GM18505 (cell line): ENCODE measurements around the gene ERVV-1.
"Not testable (repeated sequence)": the region's sequence is repeated elsewhere in the genome, so short reads cannot be mapped to it uniquely, and the experiment has no call there.

Experiments used
- ATAC-seq: cut with Tn5 transposase; IDR thresholded peaks from one replicate; pipeline ENCODE4 v1.9.1; 2021; ENCODE audit not compliant: unreplicated experiment
- POLR2A ChIP-seq: IDR thresholded peaks from 4 replicates; pipeline ENCODE4 v1.6.1; 2011; ENCODE audit warnings: borderline replicate concordance; ENCODE audit not compliant: insufficient read depth, insufficient read length; ENCODE audit errors: extremely low read depth

Gene ERVV-1

DNA sequence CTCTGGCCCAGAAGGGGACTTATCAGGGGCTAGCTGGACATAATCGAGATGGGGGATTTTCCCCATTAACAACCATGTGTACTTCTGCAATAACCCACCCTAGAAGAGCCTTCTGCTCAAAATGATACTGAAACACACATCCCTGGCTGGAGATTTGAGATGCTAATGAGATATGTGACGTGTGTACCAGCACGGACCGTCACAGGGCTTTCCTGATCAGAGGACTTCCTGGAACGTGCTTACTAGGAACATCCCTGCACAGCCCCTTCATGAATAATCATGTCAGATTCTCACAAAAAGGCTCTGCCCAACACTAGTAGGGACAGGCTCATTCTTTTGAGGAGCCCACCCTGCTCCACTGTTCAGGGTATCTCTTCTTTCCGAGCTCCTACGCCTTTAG is 6.5 kb upstream of the ERVV-1 start:
- no peak for ATAC-seq

GRCh38 chr19:53007606-53008005 is 6.1 kb upstream of the ERVV-1 start:
- ATAC-seq = no peak

More for the DNA sequence above, 6.5 kb upstream of the ERVV-1 start:
- TF ChIP-seq POLR2A = no peak

GRCh38 chr19:53008061-53008778 is 5.5 kb upstream of the ERVV-1 start:
- no peak for TF ChIP-seq POLR2A
- ATAC-seq = no peak

More at GRCh38 chr19:53007606-53008005, 6.1 kb upstream of the ERVV-1 start:
- no peak for TF ChIP-seq POLR2A

DNA sequence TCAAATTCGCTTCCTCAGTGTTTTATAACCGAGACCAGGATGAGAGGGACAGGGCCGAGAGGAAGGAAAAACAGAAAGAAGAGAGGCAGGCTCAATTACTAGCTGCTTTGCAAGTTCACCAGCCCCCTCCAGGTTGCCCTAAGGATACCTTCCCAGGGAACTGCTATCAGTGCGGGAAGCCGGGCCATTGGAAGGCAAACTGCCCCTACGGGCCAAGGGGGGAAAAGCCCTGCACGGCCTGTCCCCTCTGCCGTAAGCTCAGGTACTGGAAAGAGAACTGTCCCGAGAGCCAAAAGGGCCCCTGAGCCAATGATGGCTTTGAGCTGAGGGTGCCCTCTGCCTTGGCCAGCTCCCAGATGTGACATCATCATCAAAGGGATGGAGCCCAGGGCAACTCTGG is 3.2 kb upstream of the ERVV-1 start:
- no peak for ATAC-seq
- no peak for TF ChIP-seq POLR2A

DNA sequence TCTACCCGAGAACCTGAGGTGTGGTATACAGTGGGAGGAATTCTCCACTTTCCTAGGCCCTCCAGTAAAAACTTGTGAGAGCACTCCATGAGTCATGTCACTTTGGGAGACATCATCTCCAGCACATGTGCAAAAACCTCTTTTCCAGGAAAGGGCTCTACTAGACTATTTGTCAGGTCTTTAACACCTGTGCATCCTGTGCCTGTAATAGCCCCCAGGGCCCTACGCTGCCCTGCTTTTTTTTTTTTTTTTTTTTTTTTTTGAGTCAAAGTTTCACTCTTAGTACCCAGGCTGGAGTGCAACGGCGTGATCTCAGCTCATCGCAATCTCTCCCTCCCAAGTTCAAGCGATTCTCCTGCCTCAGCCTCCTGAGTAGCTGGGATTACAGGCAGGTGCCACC is 1.7 kb upstream of the ERVV-1 start:
- ATAC-seq = no peak

DNA sequence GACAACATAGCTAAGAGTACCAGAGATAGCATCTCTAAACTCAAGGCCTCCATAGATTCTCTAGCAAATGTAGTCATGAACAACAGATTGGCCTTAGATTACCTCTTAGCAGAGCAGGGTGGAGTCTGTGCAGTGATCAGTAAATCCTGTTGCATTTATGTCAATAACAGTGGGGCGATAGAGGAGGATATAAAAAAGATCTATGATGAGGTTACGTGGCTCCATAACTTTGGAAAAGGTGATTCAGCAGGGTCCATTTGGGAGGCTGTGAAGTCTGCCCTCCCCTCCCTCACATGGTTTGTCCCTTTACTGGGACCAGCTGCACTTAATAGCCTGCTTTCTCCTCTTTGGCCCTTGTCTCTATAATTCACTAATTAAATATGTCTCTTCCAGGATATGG is 1.4 kb downstream of the ERVV-1 start:
- ATAC-seq = no peak
- TF ChIP-seq POLR2A = no peak

More for the DNA sequence above, 1.7 kb upstream of the ERVV-1 start:
- no peak for TF ChIP-seq POLR2A

- TF ChIP-seq POLR2A = no peak
- ATAC-seq = no peak
Observed at GRCh38 chr19:53015730-53016129, 2.0 kb downstream of the ERVV-1 start.

GRCh38 chr19:53019684-53020083 is 6.0 kb downstream of the ERVV-1 start:
- no peak for ATAC-seq
- no peak for TF ChIP-seq POLR2A

DNA sequence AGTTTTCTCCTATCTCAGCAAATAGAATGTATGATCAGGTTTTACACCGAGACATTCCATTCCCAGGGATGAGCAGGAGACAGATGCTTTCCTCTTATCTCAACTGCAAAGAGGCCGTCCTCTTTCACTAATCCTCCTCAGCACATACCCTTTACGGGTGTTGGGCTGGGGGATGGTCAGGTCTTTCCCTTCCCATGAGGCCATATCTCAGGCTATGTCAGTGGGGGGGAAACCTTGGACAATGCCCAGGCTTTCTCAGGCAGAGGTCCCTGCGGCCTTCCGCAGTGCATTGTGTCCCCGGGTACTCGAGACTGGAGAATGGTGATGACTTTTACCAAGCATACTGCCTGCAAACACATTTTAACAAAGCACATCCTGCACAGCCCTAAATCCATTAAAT is 14.6 kb downstream of the ERVV-1 start:
- ATAC-seq = not testable (repeated sequence)

GRCh38 chr19:53034054-53034453 is 20.3 kb downstream of the ERVV-1 start:
- ATAC-seq = no peak
- TF ChIP-seq POLR2A = no peak

DNA sequence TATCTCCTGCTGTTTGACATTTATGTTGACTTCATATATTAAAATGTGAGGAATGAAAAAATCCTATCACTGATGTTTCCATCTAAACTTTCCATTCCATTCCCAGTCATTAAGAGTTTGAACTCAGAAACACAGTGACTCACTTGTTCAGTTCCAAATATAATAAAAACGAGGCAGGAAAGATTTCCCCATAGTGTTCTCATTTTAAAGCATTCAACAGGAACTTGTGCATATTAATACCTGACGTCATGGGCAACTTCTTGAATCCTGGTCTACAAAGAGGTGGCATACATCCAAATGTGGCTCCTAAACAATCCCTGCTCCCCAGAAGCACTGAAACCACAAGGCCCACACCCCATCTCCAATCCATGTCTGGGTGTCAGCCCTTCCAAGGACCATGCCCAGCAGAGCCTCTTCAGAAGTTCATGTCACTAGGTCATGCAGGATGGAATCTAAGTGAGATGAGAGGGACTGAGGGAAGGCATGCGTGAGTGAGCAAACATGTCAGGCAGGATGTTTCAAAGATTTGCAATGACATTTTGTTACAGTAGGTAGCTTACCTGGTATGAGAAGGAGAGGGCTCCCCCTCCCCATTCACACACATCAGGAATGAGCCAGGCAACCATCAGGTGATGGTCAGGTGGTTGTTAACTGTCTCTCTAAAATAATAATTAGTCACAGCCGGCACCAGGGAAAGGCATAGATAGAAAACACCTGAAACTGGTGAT is 21.4 kb downstream of the ERVV-1 start:
- no peak for ATAC-seq
- no peak for TF ChIP-seq POLR2A

DNA sequence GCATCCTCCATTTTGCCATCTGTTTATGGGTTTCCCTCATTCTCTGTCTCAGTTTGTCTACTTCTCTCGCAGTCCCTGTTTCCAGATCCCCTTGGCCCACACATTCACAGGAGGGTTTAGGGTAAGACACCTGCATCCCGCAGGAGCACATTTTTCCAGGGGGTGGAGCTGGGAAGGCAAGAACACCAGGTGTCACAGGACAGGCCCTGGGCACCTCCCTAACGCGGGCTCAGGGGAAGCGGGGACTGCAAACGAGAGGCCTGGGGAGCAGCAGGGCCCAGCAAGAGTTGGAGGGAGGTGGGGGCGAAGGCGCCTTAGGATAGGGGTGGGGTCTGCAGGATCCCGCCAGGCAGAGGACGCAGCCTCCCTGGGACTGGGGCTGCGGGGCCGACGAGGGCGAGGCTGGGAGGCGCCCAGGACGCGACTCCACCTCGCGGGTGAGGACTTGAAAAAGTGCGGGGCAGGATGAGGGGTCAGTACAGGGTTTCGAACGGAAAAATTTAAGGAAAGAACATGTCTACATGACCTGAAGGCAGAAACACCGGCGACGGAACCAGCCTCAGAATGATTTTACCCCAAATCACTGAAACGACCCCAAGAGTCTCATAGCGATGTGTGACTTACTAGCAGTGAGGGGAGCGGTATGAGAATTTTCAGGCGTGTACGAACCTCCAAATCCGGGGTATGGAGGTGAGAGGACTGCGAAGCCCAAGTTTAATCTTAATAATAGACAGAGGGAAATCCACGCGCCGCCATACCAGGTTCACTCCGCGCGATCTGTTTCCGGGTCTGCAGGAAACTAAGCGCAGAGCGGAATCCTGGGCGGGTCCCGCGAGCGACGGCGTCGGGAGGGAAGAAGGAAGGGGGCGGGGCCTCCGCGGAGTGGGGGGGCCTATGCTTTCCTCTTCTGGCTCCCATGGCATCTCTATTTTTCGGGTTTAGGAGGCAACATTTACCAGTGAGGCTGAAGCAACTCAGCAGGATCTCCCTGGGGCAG is 23.7 kb downstream of the ERVV-1 start:
- no peak for TF ChIP-seq POLR2A
- ATAC-seq = no peak

DNA sequence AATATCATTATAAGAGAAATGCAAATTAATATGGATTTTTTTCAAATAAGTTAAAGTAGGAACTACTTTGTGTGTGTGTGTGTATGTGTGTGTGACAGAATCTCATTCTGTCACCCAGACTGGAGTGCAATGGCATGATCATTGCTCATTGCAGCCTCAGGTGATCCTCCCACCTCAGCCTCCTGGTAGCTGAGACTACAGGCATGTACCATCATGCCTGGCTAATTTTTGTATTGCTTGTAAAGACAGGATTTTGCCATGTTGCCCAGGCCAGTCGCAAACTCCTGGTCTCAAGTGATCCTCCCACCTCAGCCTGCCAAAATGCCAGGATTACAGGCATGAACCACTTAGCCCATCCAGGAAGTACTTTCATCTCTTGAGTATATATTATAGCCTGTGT is 27.6 kb downstream of the ERVV-1 start:
- ATAC-seq = no peak
- TF ChIP-seq POLR2A = no peak
